KMS-11 (cell line): ENCODE results near the gene BZW1.

ENCODE experiments used
- H2AFZ ChIP-seq: fragments of 200-600 bp; sonication (generic); 2 replicates; pipeline ENCODE4 v1.6.1; 2016; ENCODE audit warnings: antibody characterized with exemption, mixed run types, low read depth
- H3K27ac ChIP-seq: fragments of 200-600 bp; sonication (generic); 2 replicates; pipeline ENCODE4 v1.6.1; 2016; ENCODE audit warnings: mild to moderate bottlenecking, mixed run types
- H3K27me3 ChIP-seq: fragments of 200-600 bp; sonication (generic); 2 replicates; pipeline ENCODE4 v1.6.1; 2017; ENCODE audit warnings: mild to moderate bottlenecking, low read depth, mixed run types, moderate library complexity; ENCODE audit not compliant: insufficient read depth
- H3K36me3 ChIP-seq: fragments of 200-600 bp; sonication (generic); 2 replicates; pipeline ENCODE4 v1.6.1; 2017; ENCODE audit warnings: mild to moderate bottlenecking, mixed run types; ENCODE audit not compliant: insufficient read depth
- H3K4me1 ChIP-seq: fragments of 200-600 bp; sonication (generic); 2 replicates; pipeline ENCODE4 v1.6.1; 2016; ENCODE audit warnings: mild to moderate bottlenecking, low read depth, mixed run types; ENCODE audit not compliant: poor library complexity, severe bottlenecking
- H3K4me2 ChIP-seq: fragments of 200-600 bp; sonication (generic); 2 replicates; pipeline ENCODE4 v1.7.0; 2016; ENCODE audit warnings: mild to moderate bottlenecking, mixed run types
- H3K4me3 ChIP-seq: fragments of 200-600 bp; sonication (generic); IDR thresholded peaks from 2 replicates; pipeline ENCODE4 v1.6.1; 2017; ENCODE audit warnings: low read depth, low read length, mixed read lengths; ENCODE audit not compliant: insufficient read depth
- H3K79me2 ChIP-seq: fragments of 200-600 bp; sonication (generic); 2 replicates; pipeline ENCODE4 v1.6.1; 2016; ENCODE audit warnings: low read depth, mixed run types; ENCODE audit not compliant: insufficient read depth
- H3K9ac ChIP-seq: fragments of 200-600 bp; sonication (generic); 2 replicates; pipeline ENCODE4 v1.6.1; 2016; ENCODE audit warnings: mild to moderate bottlenecking, mixed run types
- H4K20me1 ChIP-seq: fragments of 200-600 bp; sonication (generic); 2 replicates; pipeline ENCODE4 v1.6.1; 2016; ENCODE audit warnings: mild to moderate bottlenecking, mixed run types; ENCODE audit not compliant: insufficient read depth
- CTCF ChIP-seq: fragments of 200-600 bp; sonication (generic); conservative IDR thresholded peaks from 2 replicates; pipeline ENCODE4 v1.6.1; 2017; ENCODE audit warnings: low read depth, mild to moderate bottlenecking, antibody characterized with exemption, low read length, moderate library complexity, mixed read lengths

BZW1 gene

DNA sequence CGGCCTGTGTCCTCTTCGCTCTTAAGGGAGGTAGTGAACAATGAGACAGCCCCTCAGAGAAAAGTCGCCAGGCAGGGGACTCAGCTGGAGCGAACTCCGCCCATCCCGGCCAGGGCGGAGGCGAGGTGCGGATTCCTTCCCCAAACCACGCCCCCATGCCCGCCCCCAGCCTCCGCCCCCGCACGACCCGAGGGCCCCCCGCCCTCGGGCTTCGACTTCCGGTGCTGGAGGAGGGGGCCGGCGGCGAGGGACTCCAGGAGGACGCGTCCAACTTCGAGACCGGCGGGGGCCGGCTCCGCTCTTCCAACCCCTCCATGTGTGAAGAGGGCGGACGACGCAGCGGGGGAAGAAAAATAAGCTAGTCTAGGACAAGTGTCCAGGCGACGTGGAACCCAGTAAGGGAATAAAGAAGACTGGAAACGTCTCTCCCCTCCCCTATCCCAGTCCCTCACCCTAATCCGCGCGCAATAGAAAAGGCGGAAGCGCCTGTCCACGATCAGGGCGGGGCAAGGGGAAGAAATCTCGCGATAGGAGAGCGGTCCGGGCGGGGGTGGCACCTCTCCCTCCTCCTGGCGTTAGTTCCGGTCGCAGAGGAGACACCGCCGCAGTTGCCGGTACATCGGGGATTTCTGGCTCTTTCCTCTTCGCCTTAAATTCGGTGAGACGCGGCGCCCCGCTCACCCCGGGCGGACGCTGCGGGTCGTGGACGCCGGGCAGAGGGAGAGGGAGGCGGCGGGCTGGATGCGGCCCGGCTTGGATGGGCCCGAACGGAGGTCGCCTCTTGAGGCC is at the start of gene BZW1:
Gene BZW1 (plus strand): TSS at position 578 of the 789 bp plus-strand sequence. CDS start 1,308 bp downstream, outside the sequence.
- no peak for TF ChIP-seq CTCF

DNA sequence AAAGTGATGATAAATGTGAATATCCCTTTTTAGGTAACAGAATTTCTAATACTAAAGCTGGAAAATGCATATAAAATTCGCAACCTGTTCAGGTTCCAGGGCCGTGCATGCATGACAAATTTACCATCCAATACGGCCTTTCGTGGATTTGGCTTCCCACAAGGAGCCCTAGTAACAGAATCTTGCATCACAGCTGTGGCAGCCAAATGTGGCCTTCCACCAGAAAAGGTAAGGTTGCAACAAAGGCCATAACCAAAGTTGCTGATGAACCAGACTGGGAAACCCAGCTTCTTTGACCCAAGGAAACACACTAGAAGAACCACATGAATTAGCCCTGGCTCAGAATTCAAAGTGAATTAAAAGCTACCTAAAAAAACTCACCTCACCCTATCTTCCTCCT is 49.6 kb upstream of the BZW1 start:
- Histone ChIP-seq H3K9ac (no peak overlapping the region), H3K79me2 (no peaks in the 10 kb centered on the region), H4K20me1 (no peaks in the 10 kb centered on the region), H3K4me2 (no peak overlapping the region), H3K27ac (no peak overlapping the region), H3K36me3 (no peaks in the 10 kb centered on the region), H3K4me3 (no peak overlapping the region), H3K4me1 (peaks cover 3% of the 10 kb centered on the region), H3K27me3 (no peaks in the 10 kb centered on the region), H2AFZ (no peak overlapping the region)
- TF ChIP-seq CTCF: no peak

More for the DNA sequence above, at the start of gene BZW1:
- H3K4me3 ChIP-seq: peak within 1 kb of the TSS; percentile 85
- H3K27ac ChIP-seq: peak within 1 kb of the TSS; percentile 86
- H3K36me3 ChIP-seq: peaks cover 7% of the 10 kb centered on the region; the same call in 1 of the 2 replicates
- peaks cover 47% of the 10 kb centered on the region for H3K79me2 ChIP-seq
- no peaks in the 10 kb centered on the region for H3K27me3 ChIP-seq
- peak within 1 kb of the TSS; percentile 99 for H3K4me2 ChIP-seq
- H4K20me1 ChIP-seq: no peaks in the 10 kb centered on the region
- peak within 1 kb of the TSS; percentile 69 for H2AFZ ChIP-seq
- H3K4me1 ChIP-seq: peaks cover 42% of the 10 kb centered on the region
- peak within 1 kb of the TSS; percentile 94 for H3K9ac ChIP-seq

GRCh38 chr2:200763422-200763821 is 48.3 kb upstream of the BZW1 start:
- Histone ChIP-seq H3K4me3 (no peak overlapping the region), H3K79me2 (no peaks in the 10 kb centered on the region), H2AFZ (no peak overlapping the region), H3K9ac (no peak overlapping the region), H3K4me1 (peaks cover 3% of the 10 kb centered on the region), H3K27me3 (no peaks in the 10 kb centered on the region), H3K4me2 (no peak overlapping the region), H3K27ac (no peak overlapping the region), H3K36me3 (no peaks in the 10 kb centered on the region), H4K20me1 (no peaks in the 10 kb centered on the region)
- no peak for TF ChIP-seq CTCF

DNA sequence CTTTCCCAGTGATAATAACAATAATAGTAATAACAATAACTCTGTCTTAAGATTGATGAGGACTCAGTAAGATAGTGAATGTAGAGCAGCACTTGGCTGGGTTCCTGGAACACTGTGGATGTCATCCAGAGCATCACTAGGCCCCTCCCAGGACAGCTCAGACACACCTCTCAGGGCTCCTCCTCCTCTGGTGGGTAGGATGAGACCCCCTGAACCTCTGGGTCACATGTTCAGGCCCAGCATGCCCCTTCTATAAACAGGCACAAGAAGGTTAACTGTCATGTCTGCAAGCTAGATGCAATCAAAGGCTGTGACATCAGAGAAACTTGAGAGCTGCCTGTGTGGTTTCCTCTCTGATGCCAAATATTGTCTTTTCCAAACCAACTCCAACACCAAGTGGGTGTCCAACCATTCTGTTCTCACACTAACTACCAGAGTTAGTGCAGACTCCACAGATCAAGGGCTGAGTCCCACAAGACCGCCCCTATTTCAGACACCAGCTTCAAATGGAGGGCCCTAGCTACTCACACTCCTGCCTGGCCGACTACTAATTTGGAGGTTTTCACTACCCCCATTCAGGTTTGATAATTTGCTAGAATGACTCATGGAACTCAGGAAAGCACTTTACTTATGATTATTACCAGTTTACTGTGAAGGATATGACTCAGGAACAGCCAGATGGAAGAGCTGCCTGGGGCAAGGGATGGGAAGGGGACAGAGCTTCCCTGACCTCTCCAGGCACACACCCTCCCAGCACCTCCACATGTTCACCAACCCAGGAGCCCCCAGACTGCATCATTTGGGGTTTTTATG is 46.4 kb upstream of the BZW1 start:
- H3K4me1 ChIP-seq: peaks cover 3% of the 10 kb centered on the region
- no peaks in the 10 kb centered on the region for H4K20me1 ChIP-seq
- no peak overlapping the region for H3K4me2 ChIP-seq
- no peak overlapping the region for H3K9ac ChIP-seq
- H2AFZ ChIP-seq: no peak overlapping the region
- no peaks in the 10 kb centered on the region for H3K36me3 ChIP-seq
- H3K27ac ChIP-seq: no peak overlapping the region
- no peak for TF ChIP-seq CTCF
- H3K4me3 ChIP-seq: no peak overlapping the region
- H3K27me3 ChIP-seq: no peaks in the 10 kb centered on the region
- H3K79me2 ChIP-seq: no peaks in the 10 kb centered on the region
